H1 (cell line): ENCODE results near the gene SAE1. TPM values are rescaled to one million over a fixed set of nuclear protein-coding genes. Genes with fewer than 3 reads are reported as not detected.

ENCODE experiments used
- CHD1 ChIP-seq: IDR thresholded peaks from 2 replicates; pipeline ENCODE4 v1.6.1; 2012; ENCODE audit warnings: low read depth, low read length, improper control_type of control experiment
- CREB1 ChIP-seq: IDR thresholded peaks from 2 replicates; pipeline ENCODE4 v1.6.1; 2012; ENCODE audit warnings: inconsistent platforms
- EGR1 ChIP-seq: IDR thresholded peaks from 2 replicates; pipeline ENCODE4 v1.6.1; 2011; ENCODE audit warnings: low read depth, low read length, borderline replicate concordance
- EZH2 ChIP-seq: fragments of 200-600 bp; sonication (generic); IDR thresholded peaks from 2 replicates; pipeline ENCODE4 v1.7.1; 2012; ENCODE audit warnings: low read depth, mild to moderate bottlenecking, moderate library complexity, low read length, inconsistent platforms; ENCODE audit not compliant: severe bottlenecking
- GABPA ChIP-seq: IDR thresholded peaks from 2 replicates; pipeline ENCODE4 v1.6.1; 2011; ENCODE audit warnings: mild to moderate bottlenecking, low read length, moderate library complexity, borderline replicate concordance; ENCODE audit not compliant: insufficient read depth
- JUN ChIP-seq: IDR thresholded peaks from 2 replicates; pipeline ENCODE4 v1.6.1; 2011; ENCODE audit warnings: low read depth, mild to moderate bottlenecking, improper control_type of control experiment, low read length
- NRF1 ChIP-seq: IDR thresholded peaks from 2 replicates; pipeline ENCODE4 v1.6.1; 2011; ENCODE audit warnings: mild to moderate bottlenecking, low read depth, low read length, improper control_type of control experiment
- PHF8 ChIP-seq: fragments of 200-600 bp; sonication (generic); conservative IDR thresholded peaks from 2 replicates; pipeline ENCODE4 v1.7.1; 2012; ENCODE audit warnings: low read depth, mild to moderate bottlenecking, inconsistent platforms, low read length, moderate library complexity
- POLR2A ChIP-seq, 2 experiments: IDR thresholded peaks; 1 replicate in 1 of 2; 2 replicates in 1 of 2; pipeline ENCODE4 v1.6.1; 2011; ENCODE audit warnings: low read depth in 2 of 2, low read length in 2 of 2, mild to moderate bottlenecking in 2 of 2; ENCODE audit errors: control extremely low read depth in 1 of 2
- SIRT6 ChIP-seq: IDR thresholded peaks from one replicate; pipeline ENCODE4 v1.7.1; 2012; ENCODE audit warnings: low read length, inconsistent platforms
- SRF ChIP-seq: IDR thresholded peaks from 2 replicates; pipeline ENCODE4 v1.6.1; 2011; ENCODE audit warnings: mild to moderate bottlenecking, low read depth, low read length, moderate library complexity
- TAF1 ChIP-seq: IDR thresholded peaks from 2 replicates; pipeline ENCODE4 v1.6.1; 2011; ENCODE audit warnings: mild to moderate bottlenecking, low read depth, low read length
- TBP ChIP-seq: IDR thresholded peaks from 2 replicates; pipeline ENCODE4 v1.6.1; 2011; ENCODE audit warnings: low read depth, low read length, improper control_type of control experiment
- YY1 ChIP-seq: IDR thresholded peaks from 2 replicates; pipeline ENCODE4 v1.6.1; 2011; ENCODE audit warnings: low read depth, mild to moderate bottlenecking, low read length
- ZNF274 ChIP-seq: IDR thresholded peaks from 2 replicates; pipeline ENCODE4 v1.7.0; 2012; ENCODE audit warnings: low read length, borderline replicate concordance; ENCODE audit errors: extremely low read depth
- polyA plus RNA-seq, 7 experiments: library from polyadenylated mRNA; depleted of rRNA in 3 of 7; stranded (reverse) in 5 of 7; unstranded in 2 of 7; fragments of >200 nt in 5 of 7; fragments of 200-250 nt in 2 of 7; gene quantifications; 1 replicate in 5 of 7; 2 replicates in 1 of 7; 4 replicates in 1 of 7; pipeline versions ENCODE4 v1.2.1 to v1.2.3, GENCODE V29; 2011 to 2013; ENCODE audit warnings: missing spikeins in 2 of 7, mixed read lengths in 2 of 7
- total RNA-seq: library from RNA; stranded (reverse); fragmentation: NEBNext Ultra II Directional; extraction: Animal tissue kit (Norgen Biotek cat#: 25700); gene quantifications from 2 replicates; pipeline ENCODE4 v1.2.1, GENCODE V29; 2021
- TF ChIP-seq, protein P1 (sequence below): IDR thresholded peaks from 2 replicates; pipeline ENCODE4 v1.6.1; 2011; ENCODE audit warnings: low read length, improper control_type of control experiment

The SAE1 gene
- total and polyA plus RNA-seq, 2 of the 8 experiments (the other 6 are each of a cell fraction or from before 2014, with no cell fraction given), result 213 to 268 TPM

DNA sequence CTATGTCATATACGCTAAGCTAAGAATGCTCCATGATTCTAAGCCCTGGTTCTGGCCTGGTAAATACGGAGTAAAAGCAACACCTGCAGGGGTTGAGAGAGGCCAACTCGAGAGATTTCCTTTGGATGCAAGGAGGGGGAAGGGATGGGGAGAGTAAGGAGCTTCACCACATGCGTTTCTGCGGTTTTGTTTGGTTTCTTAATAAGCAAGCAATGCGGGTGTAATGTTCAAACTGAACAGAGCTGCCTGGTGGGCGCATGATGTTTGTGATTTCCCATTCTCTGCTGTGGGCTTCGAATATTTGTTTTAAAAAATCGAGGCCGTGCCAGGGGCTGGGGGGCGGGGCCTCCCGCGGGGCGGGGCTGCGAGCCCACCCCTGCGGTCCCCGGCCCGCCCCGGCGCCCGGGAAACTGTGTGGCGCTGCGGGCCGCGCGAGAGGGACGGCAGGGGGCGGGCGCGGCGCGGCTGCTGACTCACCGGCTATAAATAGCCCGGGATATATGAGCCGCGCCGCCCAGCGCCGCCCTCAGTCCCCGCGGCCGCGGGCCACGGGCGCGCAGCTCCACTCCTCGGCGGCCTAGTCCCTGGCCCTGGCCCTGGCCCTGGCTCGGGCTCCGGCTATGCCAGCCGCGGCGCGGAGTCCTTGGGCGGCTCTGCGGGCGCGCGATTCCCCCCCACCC lies 95.3 kb downstream of the SAE1 start (continued):
- TF ChIP-seq GABPA, result no peak
- TF ChIP-seq ZNF274, result no peak
- peak; percentile 43; the same call in 1 of the 2 replicates for TF ChIP-seq JUN
- peak; percentile 99 for TF ChIP-seq TAF1
- TF ChIP-seq EZH2, result no peak
- no peak for TF ChIP-seq SRF
- TF ChIP-seq SIRT6, result no peak
- no peak for TF ChIP-seq CHD1
- peak; percentile 98 to 100 for TF ChIP-seq POLR2A (IDR thresholded peaks at IDR 0.05; ENCODE audit: control extremely low read depth in 1 of 2, low read depth in 2 of 2, low read length in 2 of 2)
- TF ChIP-seq, protein P1, sequence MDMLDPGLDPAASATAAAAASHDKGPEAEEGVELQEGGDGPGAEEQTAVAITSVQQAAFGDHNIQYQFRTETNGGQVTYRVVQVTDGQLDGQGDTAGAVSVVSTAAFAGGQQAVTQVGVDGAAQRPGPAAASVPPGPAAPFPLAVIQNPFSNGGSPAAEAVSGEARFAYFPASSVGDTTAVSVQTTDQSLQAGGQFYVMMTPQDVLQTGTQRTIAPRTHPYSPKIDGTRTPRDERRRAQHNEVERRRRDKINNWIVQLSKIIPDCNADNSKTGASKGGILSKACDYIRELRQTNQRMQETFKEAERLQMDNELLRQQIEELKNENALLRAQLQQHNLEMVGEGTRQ, result no peak
- TF ChIP-seq EGR1, result 0 out of 2 replicates have a peak, but pooled peaks have one; percentile 29
- TF ChIP-seq NRF1, result no peak
- TF ChIP-seq PHF8, result peak; percentile 76
- 0 out of 2 replicates have a peak, but pooled peaks have one; percentile 2 for TF ChIP-seq YY1
- TF ChIP-seq TBP, result peak; percentile 97
- peak; percentile 68; the same call in 1 of the 2 replicates for TF ChIP-seq CREB1
